Measurements from ENCODE around the gene KIFC3. TPM values are rescaled to one million over a fixed set of nuclear protein-coding genes. Genes with fewer than 3 reads are reported as not detected.
"Not testable (repeated sequence)": the region's sequence is repeated elsewhere in the genome, so short reads cannot be mapped to it uniquely, and the experiment has no call there.

Gene KIFC3
- polyA plus RNA-seq, 6 donors from 2014 or later = 0.54 to 1.3 (median 1.0) TPM; not detected in 3

GRCh38 chr16:57722651-57723050 is 79.6 kb downstream of the KIFC3 start:
- DNase-seq = no peak
- peak overlapping the region in 1 of 6 donors; percentile 65 for H3K27ac Mint-ChIP-seq
- H3K4me1 Mint-ChIP-seq = peaks cover 0 to 6% (median 2%) of the 10 kb centered on the region in 3 donors
- H3K4me3 Mint-ChIP-seq = no peak overlapping the region
- no peaks in the 10 kb centered on the region for H3K9me3 Mint-ChIP-seq
- no peaks in the 10 kb centered on the region for H3K27me3 Mint-ChIP-seq
- no peak for ATAC-seq (ENCODE audit: low read depth in 2 of 2)
- H3K36me3 Mint-ChIP-seq = no peaks in the 10 kb centered on the region

DNA sequence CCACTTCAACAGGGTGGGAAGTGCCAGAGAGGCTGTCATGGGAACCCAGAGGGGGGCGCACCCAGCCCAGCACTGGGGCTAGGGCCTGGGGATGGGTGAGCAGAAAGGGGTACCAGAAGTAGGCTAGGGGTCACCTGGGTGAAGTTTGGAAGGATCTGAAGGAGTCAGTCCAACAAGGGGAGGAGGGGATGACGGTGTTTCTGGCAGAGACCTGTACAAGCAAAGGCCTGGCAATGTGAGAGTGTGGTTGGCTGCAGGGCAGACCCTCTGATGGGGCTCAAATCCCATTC is 80.1 kb downstream of the KIFC3 start:
- Mint-ChIP-seq H3K27ac (no peak overlapping the region), H3K36me3 (no peaks in the 10 kb centered on the region), H3K4me3 (no peak overlapping the region), H3K4me1 (peaks cover 0 to 6% (median 2%) of the 10 kb centered on the region in 3 donors), H3K9me3 (no peaks in the 10 kb centered on the region), H3K27me3 (no peaks in the 10 kb centered on the region)
- DNase-seq (no peak), ATAC-seq (ENCODE audit: low read depth in 2 of 2) (no peak)

DNA sequence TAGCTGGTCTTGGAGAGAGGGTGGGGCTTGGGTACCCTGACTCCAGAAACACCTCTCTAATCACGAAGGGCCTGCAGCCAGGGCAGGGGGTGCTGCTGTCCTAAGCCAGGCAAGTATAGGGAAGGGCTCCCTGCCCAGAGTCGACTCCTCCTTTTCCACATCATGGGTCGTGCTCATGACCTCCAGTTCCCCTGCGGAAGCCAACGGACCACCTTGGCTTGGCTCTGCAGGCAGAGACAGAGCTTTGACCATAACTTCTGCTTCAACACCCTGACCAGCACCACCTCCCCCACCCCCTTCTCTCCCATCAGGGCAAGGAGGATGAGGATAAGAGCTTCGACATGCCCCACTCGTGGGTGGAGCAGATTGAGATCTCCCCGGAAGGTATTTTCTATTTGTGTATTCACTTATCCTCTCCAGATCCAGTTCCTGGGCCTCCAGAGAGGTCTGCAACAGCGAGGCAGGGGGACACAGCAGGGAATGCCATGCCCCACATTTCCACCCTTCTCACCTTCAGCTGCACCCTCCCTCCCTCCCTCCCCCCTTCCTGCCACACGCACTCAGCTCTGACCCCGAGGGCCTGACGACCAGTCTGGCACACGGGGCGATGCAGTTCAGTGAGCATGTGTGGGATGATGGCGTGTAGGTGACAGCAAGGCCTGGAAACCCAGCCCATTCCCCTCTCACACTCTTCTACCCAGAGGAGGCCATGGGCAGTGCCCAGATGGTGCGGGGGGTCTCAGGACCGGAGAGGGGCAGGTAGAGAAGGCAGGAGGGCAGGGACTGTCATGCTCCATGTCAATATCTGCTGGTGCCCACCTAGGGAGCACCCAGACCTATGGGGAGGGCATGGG is 80.7 kb downstream of the KIFC3 start:
- H3K9me3 Mint-ChIP-seq = no peaks in the 10 kb centered on the region
- ATAC-seq (ENCODE audit: low read depth in 2 of 2) = no peak
- peaks cover 0 to 6% (median 2%) of the 10 kb centered on the region in 3 donors for H3K4me1 Mint-ChIP-seq
- H3K36me3 Mint-ChIP-seq = no peaks in the 10 kb centered on the region
- H3K4me3 Mint-ChIP-seq = no peak overlapping the region
- no peak for DNase-seq
- H3K27me3 Mint-ChIP-seq = no peaks in the 10 kb centered on the region
- H3K27ac Mint-ChIP-seq = no peak overlapping the region

GRCh38 chr16:57720142-57720575 is 82.1 kb downstream of the KIFC3 start:
- DNase-seq = peak; percentile 16

DNA sequence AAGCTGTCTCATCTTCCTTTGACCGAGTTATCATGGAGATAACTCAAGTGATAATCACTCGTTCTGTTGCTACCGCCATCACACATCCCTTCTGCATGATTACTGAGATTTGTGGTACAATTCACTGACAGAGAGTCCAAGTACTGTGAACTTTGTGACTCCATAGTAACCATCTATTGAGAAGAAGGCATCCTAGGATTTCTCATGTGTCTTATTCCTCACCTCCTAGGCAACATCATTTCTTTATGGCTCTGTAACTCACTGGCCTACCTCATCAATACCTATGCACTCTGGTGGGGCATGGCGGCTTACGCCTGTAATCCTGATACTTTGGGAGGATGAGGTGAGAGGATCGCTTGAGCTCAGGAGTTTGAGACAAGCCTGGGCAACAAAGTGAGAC is 88.2 kb downstream of the KIFC3 start:
- no peaks in the 10 kb centered on the region for H3K4me1 Mint-ChIP-seq
- no peaks in the 10 kb centered on the region for H3K9me3 Mint-ChIP-seq
- ATAC-seq (ENCODE audit: low read depth in 2 of 2) = no peak
- no peaks in the 10 kb centered on the region for H3K27me3 Mint-ChIP-seq
- DNase-seq = no peak
- no peaks in the 10 kb centered on the region for H3K36me3 Mint-ChIP-seq
- H3K27ac Mint-ChIP-seq = no peak overlapping the region
- no peak overlapping the region for H3K4me3 Mint-ChIP-seq

More at GRCh38 chr16:57720142-57720575, 82.1 kb downstream of the KIFC3 start:
- H3K36me3 Mint-ChIP-seq = no peaks in the 10 kb centered on the region
- no peaks in the 10 kb centered on the region for H3K27me3 Mint-ChIP-seq
- no peak overlapping the region for H3K4me3 Mint-ChIP-seq
- no peaks in the 10 kb centered on the region for H3K9me3 Mint-ChIP-seq
- H3K4me1 Mint-ChIP-seq = peaks cover 0 to 4% (median under 1%) of the 10 kb centered on the region in 3 donors
- H3K27ac Mint-ChIP-seq = no peak overlapping the region
- ATAC-seq (ENCODE audit: low read depth in 2 of 2) = peak; percentile 48 to 60

- no peak for DNase-seq
- no peaks in the 10 kb centered on the region for H3K4me1 Mint-ChIP-seq
- no peak overlapping the region for H3K27ac Mint-ChIP-seq
- no peaks in the 10 kb centered on the region for H3K27me3 Mint-ChIP-seq
- no peaks in the 10 kb centered on the region for H3K9me3 Mint-ChIP-seq
- H3K4me3 Mint-ChIP-seq = no peak overlapping the region
- no peaks in the 10 kb centered on the region for H3K36me3 Mint-ChIP-seq
- no peak for ATAC-seq (ENCODE audit: low read depth in 2 of 2)
Observed at GRCh38 chr16:57713596-57713995, 88.7 kb downstream of the KIFC3 start.

DNA sequence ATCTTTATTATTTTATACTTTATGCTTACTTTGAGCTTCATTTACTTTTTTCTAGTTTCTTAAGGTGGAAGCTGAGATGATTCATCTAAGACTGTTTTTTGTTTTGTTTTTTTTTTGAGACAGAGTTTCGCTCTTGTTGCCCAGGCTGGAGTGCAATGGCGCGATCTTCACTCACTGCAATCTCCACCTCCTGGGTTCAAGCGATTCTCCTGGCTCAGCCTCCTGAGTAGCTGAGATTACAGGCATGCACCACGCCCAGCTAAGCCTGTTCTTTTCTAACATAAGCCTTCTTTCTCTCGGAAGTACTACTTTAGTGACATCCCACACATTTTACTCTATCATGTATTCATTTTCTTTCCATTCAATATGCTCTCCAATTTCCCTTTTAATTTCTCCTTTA is 89.7 kb downstream of the KIFC3 start:
- not testable (repeated sequence) for H3K27me3 Mint-ChIP-seq; ATAC-seq (ENCODE audit: low read depth in 2 of 2); H3K36me3 Mint-ChIP-seq; H3K27ac Mint-ChIP-seq; H3K4me1 Mint-ChIP-seq; H3K4me3 Mint-ChIP-seq; DNase-seq; H3K9me3 Mint-ChIP-seq

DNA sequence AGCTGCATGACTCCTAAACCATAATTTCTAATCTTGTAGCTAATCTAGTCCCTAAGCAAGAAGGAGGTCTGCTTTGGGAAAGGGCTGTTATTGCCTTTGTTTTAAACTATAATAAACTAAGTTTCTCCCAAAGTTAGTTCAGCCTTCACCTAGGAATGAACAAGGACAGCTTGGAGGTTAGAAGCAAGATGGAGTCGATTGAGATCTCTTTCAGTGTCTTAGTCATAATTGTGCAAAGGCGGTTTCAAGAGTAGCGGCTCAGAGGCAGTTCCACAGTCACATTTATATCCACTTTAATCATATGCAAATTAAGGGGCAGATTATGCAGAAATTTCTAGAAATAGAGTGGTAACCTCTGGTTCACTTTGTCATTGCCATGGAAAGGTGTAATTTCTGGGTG is 90.3 kb downstream of the KIFC3 start:
- H3K4me3 Mint-ChIP-seq = no peak overlapping the region
- peaks cover 0 to 5% (median 4%) of the 10 kb centered on the region in 3 donors for H3K27me3 Mint-ChIP-seq
- no peak overlapping the region for H3K27ac Mint-ChIP-seq
- peaks cover 0 to under 1% (median 0%) of the 10 kb centered on the region in 7 donors for H3K9me3 Mint-ChIP-seq
- ATAC-seq (ENCODE audit: low read depth in 2 of 2) (no peak), DNase-seq (no peak)
- peaks cover 0 to under 1% (median 0%) of the 10 kb centered on the region in 3 donors for H3K4me1 Mint-ChIP-seq
- H3K36me3 Mint-ChIP-seq = peaks cover 0 to 2% of the 10 kb centered on the region in 2 donors

DNA sequence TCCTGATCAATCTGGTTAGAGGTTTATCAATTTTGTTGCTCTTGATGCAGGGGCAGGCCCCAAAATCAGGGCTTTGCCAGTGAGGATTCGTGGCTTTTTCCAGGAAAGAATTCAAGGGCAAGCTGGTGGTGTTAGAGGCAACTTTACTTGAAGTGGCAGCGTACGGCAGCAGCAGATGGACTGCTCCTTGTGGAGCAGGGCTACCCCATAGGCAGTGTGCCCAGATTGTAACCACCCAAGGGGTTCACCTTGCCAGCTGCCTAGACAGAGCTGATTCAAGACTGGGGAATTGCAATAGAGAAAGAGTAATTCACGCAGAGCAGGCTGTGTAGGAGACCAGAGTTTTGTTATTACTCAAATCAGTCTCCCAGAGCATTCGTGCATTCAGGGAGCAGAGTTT is 90.9 kb downstream of the KIFC3 start:
- no peak for ATAC-seq (ENCODE audit: low read depth in 2 of 2)
- Mint-ChIP-seq H3K36me3 (peaks cover 0 to 8% of the 10 kb centered on the region in 2 donors), H3K27me3 (peaks cover 0 to 12% (median 11%) of the 10 kb centered on the region in 3 donors), H3K4me1 (peaks cover 0 to 5% (median 0%) of the 10 kb centered on the region in 3 donors), H3K27ac (no peak overlapping the region), H3K9me3 (peaks cover 0 to 5% (median 0%) of the 10 kb centered on the region in 7 donors), H3K4me3 (no peak overlapping the region)
- DNase-seq = no peak

- peaks cover 0 to 8% of the 10 kb centered on the region in 2 donors for H3K36me3 Mint-ChIP-seq
- H3K4me1 Mint-ChIP-seq = peaks cover 0 to 5% (median 0%) of the 10 kb centered on the region in 3 donors
- H3K27me3 Mint-ChIP-seq = peaks cover 0 to 19% (median 14%) of the 10 kb centered on the region in 3 donors
- no peak overlapping the region for H3K4me3 Mint-ChIP-seq
- DNase-seq (no peak), ATAC-seq (ENCODE audit: low read depth in 2 of 2) (no peak)
- no peak overlapping the region for H3K27ac Mint-ChIP-seq
- H3K9me3 Mint-ChIP-seq = peaks cover 0 to 5% (median 0%) of the 10 kb centered on the region in 7 donors
Observed at GRCh38 chr16:57709663-57710062, 92.6 kb downstream of the KIFC3 start.

Other genes starting within 250 kb of the KIFC3 start
- gene ADGRG1, start 173.9 kb downstream of the KIFC3 start, polyA plus RNA-seq (ENCODE audit: low read depth in 6 of 6) = under 1 TPM in 5 of 6 donors, not detected in 1; 0.17 to 0.72 (median 0.65) TPM
- gene ADGRG3, start 134.2 kb downstream of the KIFC3 start, polyA plus RNA-seq (ENCODE audit: low read depth in 6 of 6) = under 1 TPM in 2 of 6 donors, not detected in 4; 0.11 to 0.55 TPM
- not detected for gene DRC7, start 107.7 kb downstream of the KIFC3 start, polyA plus RNA-seq (ENCODE audit: low read depth in 6 of 6)
- 10 to 100 TPM in 3 of 6 donors, 1 to 10 TPM in 3; 6.1 to 27.2 (median 10.0) TPM for gene KATNB1, start 66.7 kb downstream of the KIFC3 start, polyA plus RNA-seq (ENCODE audit: low read depth in 6 of 6)
- not detected for gene CNGB1, start 168.6 kb upstream of the KIFC3 start, polyA plus RNA-seq (ENCODE audit: low read depth in 6 of 6)
- 10 to 100 TPM in 1 of 6 donors, 1 to 10 TPM in 5; 3.1 to 10.7 (median 6.0) TPM for gene ZNF319, start 198.2 kb upstream of the KIFC3 start, polyA plus RNA-seq (ENCODE audit: low read depth in 6 of 6)
- gene USB1, start 198.9 kb upstream of the KIFC3 start, polyA plus RNA-seq (ENCODE audit: low read depth in 6 of 6) = 10 to 100 TPM; 19.8 to 30.5 (median 25.8) TPM
- gene MMP15, start 223.3 kb upstream of the KIFC3 start, polyA plus RNA-seq (ENCODE audit: low read depth in 6 of 6) = not detected

Measured in naive B cell (primary cell).